GM12875 (cell line): Measurements from ENCODE around the gene SDCCAG8.

ENCODE experiments used
- H3K4me3 ChIP-seq: one replicate; pipeline ENCODE4 v1.5.1; 2011; ENCODE audit warnings: low read depth, low read length, control low read depth
- CTCF ChIP-seq: IDR thresholded peaks from 2 replicates; pipeline ENCODE4 v1.5.1; 2011; ENCODE audit warnings: low read depth, mild to moderate bottlenecking, control low read depth, inconsistent platforms, low read length, moderate library complexity, borderline replicate concordance; ENCODE audit not compliant: insufficient read depth

Gene SDCCAG8

GRCh38 chr1:243449373-243449772, 193.5 kb downstream of the SDCCAG8 start:
- no peak for TF ChIP-seq CTCF
- no peak overlapping the region for H3K4me3 ChIP-seq

- no peak for TF ChIP-seq CTCF
- no peak overlapping the region for H3K4me3 ChIP-seq
These were observed 196.3 kb downstream of the SDCCAG8 start for GRCh38 chr1:243452092-243452491.

- no peak for TF ChIP-seq CTCF
- H3K4me3 ChIP-seq: no peak overlapping the region
These were observed 198.6 kb downstream of the SDCCAG8 start for GRCh38 chr1:243454328-243454997.

- no peak overlapping the region for H3K4me3 ChIP-seq
- TF ChIP-seq CTCF: no peak
These were observed 200.2 kb downstream of the SDCCAG8 start for GRCh38 chr1:243455760-243456651.

- no peak for TF ChIP-seq CTCF
- no peak overlapping the region for H3K4me3 ChIP-seq
These were observed 201.6 kb downstream of the SDCCAG8 start for GRCh38 chr1:243457363-243457982.

GRCh38 chr1:243459059-243459458, 203.2 kb downstream of the SDCCAG8 start:
- TF ChIP-seq CTCF: no peak
- no peak overlapping the region for H3K4me3 ChIP-seq
